GM18511 (cell line): ENCODE measurements around the gene MEGF11.

Source experiments
- ATAC-seq: cut with Tn5 transposase; IDR thresholded peaks from one replicate; pipeline ENCODE4 v1.9.1; 2021; ENCODE audit warnings: mild to moderate bottlenecking, moderate library complexity; ENCODE audit not compliant: unreplicated experiment

Gene MEGF11

DNA sequence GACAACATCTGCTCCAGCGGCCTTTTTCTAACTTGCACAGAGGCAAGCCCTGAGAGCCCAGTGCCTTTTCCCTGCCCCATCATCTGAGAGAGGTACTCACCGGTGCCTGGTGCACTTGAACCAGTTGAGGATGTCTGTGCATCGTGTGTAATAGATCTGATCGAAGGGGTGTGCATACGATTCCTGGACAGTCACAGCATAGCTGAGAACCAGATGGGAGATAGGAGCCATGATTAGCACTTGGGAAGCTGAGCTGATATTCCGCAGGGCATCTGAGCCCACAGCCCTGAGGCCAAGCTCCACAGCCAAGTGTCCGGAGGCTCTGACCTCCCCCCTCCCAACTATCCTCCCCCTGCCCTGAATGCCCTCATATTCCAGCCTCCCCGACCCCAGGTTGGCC lies 129.8 kb downstream of the MEGF11 start:
- no peak for ATAC-seq

DNA sequence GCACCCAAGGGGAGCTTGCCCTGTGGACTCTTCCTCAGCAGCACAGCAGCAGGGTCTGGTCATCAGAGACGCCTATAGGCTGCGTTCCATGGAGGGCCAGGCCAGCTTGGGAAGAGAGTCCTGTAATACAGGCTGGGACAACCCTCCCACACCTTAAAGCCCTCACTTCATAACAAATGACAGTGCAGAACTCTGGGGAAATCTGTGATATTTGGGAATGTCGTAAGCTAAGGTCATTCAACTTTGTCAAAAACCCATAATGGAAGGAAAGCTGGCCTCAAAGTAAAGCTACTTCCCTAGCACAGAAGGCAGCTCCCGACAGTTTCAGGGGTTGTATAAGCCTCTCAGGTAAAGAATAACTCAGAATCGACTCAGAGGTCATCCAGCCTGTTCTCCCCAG lies 133.1 kb downstream of the MEGF11 start:
- ATAC-seq, result no peak

DNA sequence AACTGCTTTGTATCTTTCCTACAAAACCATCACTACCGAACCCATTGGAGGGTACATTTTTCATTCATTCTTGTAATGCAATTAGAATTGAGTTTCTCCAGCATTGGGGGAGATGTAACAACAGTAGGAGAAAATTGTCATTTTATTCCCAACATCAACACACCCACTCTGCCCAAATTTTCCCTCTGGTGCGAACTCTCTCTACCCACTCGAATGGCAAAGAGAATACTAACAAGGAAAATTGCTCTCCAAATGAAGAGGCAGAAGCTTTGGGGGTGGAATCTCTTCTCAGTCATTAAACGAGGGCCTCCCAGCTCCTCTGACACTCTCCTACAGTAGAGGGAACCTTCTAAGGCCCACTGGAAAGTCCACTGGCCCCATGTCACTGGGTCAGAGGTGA lies 135.7 kb downstream of the MEGF11 start:
- no peak for ATAC-seq

DNA sequence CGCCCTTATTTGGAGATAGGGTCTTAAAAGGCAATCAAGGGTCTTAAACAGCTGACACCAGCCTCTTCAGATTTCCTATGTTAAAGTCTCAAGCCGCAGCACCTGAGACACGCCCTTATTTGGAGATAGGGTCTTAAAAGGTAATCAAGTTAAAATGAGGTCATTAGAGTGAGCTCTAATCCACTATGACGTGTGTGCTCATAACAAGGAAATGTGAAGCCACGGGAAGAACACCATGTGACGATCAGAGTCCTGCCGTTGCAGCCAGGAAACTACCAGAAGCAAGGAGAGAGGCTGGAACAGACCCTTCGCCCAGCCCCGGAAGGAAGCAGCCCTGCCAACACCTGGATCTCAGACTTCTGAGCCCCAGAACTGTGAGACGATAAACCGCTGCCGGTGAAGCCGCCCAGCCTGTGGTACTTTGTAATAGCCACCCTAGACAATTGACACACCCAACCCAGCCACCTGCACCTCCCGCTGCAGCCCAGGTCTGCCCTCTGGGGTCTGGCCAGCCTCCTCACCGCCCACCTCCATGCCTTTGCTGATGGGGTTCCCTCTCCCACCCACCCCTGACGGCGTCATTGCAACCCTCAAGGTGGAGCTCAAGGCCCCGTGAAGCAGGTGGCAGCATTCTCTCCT lies 137.9 kb downstream of the MEGF11 start:
- ATAC-seq, result no peak

DNA sequence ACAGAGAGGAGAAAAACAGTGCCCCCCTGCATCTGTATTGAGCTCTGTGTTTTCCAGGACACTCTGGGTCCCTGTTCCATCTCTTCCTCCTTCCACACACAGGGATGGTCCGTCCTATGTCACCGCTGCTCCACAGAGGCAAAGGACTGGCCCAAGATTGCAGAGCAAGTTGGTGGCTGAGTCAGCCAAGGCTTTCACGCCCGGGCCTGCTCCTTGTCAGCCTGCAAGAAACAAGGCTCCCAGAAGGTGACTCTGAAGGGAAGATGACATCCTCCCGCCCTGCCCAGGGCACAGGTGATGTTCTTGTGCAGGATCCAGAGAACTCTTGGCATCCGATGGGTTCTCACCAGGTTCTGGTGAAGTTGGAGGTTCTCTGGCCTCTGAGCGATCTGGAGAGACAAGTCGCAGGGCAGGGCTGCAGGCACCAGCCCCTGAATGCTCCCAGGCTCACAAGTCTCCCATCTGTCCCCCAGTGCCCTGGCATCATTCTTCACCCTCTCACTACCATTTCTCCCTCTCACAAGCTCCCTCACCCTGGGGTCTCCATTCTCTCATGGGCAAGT lies 138.6 kb downstream of the MEGF11 start:
- no peak for ATAC-seq

DNA sequence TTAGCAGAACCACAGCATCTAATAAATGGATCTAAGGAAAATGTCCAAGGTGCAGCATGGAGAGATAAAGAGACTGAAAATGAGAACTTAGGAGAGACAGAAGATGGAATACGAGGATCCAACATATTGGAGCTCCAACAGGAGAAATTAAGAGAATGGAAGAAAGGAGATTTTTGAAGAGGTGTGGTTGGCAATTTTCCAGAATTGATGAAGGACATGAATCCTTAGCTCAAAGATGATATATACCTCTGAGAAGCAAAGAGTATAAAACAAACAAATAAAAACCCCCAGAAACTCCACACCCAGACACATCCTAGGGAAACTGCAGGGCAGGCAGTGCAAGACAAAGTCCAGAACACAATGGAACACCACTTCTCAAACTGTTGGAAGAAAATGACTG lies 141.2 kb downstream of the MEGF11 start:
- ATAC-seq, result no peak

DNA sequence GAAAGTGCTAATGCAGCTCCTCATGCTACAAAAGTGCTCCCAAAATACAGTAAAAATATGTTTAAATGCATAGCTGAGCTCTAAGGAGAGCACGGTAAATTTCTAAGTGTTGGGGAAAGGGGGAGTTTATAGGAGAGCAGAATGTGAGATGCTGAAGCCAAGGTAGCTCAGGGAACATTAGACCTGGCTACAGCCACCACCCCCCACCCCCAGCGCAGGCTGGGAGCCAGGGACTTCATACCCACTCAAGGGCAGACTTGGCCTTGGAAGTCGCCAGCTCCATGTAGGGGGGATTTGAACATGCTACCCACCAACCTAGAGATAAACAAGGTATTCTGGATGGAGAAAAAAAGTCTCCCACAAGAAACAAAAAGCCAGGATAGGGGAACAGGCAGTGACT lies 142.2 kb downstream of the MEGF11 start:
- ATAC-seq, result no peak

DNA sequence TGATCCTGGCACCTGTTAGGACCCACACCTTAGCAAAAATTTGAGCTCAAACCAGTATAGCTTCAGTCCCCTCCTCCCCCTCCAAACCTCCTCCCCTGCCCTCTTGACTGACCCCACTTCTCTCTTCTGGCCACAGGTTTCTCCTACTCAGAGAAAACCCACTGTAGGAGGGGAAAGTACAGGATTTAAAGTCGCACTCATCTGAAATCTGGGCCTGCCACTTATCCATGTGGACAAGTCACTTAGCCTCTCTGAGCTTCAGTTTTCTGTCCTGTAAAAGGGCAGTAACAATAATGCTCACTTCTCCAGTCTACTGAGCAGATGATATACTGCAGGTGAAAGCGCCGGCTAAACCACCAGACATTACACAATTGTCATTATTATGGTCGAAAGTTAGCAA lies 142.7 kb downstream of the MEGF11 start:
- ATAC-seq, result no peak

DNA sequence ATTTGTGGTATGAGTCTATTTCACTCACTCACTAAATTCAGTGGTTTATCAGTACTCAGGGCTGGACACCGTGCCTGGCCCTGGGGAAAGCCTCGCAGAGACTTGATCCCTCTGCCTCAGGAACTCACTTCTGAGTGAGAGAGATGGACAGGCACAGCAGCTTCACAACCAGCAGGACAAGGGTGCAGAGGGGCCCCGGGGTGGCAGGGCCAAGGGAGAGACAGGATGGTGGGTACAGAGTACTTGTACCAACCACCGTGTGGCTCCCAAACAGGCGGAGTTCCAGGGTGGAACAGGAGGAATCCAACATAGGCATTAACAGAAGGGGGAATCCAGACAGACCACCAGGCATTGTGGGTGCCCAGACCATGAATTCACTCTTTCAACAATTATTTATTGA lies 143.7 kb downstream of the MEGF11 start:
- ATAC-seq, result no peak

DNA sequence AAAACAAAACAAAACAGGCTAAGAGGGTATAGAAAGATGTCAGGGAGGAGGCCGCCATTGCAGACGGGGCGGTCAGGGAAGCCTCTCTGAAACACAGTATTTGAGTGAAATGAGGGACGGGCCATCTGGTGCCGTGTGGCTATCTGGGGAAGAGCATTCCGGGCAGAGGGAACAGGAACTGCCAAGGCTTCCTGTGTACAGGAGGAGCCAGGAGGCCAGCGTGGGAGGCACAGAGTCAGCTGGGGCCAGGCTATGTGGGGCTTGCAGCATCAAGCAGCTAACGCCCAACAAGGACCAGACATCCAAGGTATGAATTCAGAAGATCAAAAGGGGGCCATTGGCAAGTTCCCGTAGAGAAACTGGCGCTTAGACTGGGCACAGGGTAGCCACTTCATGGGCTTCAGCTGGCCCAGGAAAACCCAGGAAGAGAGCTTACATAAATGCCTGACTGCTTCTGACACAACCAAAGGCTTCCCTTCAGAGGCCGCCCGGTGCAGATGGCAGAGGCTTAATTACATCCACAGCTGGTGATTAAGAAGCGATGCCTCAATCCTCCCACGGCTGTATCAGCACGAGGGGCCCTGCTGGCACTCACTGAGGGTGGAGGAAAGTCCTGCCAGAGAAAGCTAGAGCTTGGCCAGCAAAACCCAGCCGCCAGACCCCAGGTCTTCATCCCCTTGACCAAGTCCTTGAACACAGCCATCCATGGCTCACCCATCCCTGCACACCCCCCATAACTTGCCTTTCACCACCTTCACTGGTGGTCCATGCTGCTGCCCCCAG lies 144.9 kb downstream of the MEGF11 start:
- ATAC-seq, result no peak

DNA sequence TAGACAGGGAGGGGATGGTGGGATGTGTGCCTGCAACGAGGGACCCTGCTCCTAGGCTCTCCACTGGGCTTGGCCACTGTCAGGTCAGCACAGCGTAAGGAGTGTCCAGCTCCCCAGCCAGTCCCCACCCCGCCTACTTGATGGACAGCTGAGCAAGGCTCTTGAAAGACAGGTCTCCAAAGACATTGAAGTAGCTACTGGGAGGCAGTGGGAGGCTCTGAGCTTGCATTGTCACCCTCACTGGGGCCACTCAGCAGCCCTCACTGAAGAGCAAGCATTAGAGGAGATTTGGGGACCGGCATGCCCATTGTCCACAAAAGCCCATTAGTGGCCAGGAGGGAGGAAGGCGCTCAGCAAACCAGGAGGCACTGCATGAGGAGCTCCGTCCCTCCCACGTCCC lies 146.5 kb downstream of the MEGF11 start:
- no peak for ATAC-seq

DNA sequence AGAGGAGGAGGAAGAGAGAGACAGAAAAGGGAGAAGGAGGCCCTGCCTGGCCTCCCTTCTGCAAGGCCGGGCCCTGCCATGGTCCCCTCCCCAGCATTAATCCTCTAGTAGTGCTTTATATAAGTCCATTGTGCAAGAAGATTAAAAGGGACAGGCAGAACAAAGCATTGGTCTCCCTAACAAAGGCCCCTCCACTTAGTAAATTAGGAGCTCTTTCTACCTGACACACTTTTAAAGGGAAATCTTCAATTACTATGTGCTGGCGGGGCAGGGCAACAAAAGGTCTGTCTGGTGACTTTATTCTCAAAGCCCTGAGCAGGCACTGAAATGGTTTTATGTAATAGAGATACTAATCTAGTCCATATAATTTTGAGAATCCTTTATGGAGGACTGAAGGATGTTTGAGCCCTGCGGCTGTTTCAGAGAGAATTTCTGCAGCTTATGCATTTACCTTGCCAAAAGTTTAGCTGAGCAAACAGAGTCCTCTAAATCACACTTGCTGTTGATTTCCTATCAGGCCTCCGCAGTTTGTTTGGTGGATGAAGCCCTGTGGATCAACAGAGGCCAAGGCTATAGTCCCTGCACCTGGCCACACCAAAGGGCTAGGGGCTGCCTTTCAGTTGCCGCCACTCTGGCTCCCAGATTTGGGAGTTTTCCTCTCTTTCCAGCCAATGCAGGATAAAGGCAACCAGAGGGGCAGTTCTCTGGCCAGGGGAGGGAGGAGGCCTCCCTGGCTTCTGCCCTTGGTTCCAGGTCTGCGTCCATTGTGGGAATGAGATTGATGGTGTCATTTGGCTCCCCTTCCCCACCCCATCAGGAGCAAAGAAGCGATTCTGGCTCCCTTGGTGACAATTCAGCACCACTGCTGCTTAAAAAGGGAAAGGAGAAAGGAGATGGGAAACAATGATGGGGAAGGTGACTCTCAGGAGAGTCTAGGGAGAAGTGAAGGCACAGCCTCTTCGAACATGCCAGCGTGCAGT lies 148.0 kb downstream of the MEGF11 start:
- no peak for ATAC-seq

DNA sequence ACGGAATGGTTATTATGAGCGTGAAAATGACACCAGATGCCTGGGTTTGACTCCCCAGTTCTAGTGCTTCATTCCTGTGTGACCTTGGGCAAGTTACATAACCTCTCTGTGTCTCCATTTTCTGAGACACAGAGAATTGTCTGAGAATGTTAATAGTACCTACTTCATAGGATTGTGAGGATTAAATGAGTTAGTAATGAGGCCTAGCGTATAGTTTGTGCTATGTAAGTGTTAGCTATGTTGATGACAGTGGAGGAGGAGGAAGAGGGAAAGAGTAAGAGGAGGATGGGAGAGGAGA lies 150.3 kb downstream of the MEGF11 start:
- ATAC-seq, result no peak

DNA sequence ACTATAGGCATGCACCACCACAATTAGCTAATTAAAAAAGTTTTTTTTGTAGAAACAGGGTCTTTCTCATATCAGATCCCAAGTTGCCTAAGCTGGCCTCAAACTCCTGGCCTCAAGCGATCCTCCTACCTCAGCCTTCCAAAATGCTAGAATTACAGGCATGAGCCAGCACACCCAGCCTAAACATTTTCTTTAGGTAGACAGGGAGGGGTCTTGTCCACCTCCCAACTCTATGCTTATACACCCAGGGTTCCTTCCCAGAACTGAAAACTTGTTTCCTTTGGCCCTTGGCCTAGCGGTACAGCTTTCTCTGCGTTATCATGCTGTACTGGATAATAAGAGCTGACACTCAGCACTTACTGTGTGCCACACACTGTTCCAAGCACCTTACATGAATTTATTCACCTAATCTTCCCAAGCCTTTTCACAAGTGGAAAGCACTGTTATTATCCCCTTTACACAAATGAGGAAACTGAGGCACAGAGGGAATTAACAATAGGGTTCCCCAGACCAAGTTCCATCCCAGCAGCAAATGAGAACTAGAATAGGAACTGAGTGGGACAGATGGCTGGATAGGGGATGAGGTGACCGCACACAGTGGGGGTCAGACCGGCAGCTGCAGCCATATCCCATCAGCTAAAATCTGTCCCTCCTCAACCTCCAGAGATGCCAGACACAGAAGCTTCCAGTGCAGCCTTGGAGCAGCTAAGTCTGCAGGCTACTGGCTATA lies 150.8 kb downstream of the MEGF11 start:
- no peak for ATAC-seq

DNA sequence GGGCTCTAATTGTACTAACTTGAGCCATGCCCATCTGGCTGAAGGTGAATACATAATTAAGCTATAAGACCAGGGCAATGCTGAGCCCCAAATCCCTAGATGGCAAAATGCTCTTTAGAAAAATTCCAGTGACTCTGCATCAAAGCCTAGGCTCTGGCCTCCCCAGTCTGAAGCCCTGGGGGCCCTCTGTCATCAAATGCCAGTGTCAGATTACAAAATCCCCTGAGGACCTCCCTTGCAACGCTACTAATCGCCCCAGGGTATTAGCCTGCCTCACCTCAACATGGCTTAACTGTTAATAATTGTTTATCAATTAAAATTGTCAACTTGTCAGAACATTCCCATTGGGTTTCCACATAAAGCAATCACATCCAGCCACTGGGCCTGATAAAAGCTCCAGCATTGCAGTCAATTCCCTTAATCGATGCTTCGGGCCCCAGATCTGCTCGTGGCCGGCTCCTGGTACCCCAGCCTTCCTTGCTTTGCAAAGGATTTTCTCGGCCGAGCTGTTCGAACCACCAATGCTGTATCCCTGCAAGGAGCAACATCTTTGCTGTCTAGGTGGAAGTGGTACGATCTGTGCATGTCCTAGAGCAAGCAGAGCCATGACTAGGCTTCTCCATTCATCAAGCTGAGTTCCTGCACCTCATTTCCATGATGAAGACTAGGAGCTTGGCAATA lies 151.7 kb downstream of the MEGF11 start:
- ATAC-seq, result no peak

DNA sequence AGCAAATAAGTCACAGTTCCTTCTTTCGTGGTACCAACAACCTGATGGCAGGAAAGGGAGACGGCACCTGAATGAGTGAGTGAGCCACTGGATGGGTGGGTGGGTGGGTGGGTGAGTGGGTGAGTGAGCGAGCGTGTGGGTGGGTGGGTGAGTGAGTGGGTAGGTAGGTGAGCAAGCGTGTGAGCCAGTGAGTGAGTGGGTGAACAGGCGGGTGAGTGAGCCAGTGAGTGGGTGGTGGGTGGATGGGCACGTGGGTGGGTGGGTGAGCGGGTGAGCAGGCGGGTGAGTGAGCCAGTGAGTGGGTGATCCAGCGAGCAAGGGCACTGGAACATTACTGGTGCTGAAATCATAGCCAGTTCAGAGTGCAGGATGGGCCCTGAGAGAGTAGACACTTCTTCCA lies 152.8 kb downstream of the MEGF11 start:
- ATAC-seq, result no peak

DNA sequence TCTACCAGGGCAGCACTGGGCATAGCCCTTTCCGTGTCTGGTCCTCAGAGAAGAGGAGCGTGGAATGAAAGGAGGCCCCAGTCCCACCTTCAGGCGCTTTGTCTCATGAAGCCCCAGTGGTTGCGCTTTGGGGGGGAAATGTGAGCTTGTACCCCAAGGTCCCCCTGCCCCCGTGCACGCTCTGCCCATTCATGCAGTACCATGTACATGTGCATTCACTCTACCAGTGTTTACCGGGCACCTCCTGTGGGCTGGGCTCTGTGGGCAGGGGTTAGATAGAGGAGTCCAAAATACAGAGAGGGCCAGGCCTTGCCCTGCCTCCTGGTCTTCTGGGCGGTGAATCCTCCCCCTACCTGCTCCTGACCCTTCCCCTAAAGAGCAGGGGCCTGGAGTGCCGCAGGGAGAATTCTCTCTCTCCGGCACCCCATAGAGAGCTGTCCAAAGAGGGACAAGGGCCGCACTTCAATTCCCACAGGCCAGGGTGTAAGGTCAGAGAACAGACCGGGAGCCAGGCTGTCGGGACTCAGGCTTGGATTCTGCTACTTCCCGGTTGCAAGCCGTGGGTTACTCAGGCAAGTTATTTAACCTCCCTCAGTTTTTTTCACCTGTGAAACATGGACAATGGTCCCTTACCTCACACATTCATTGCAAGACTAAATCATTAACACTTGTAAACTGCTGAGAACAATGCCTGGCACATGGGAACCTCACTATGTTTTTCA lies 153.4 kb downstream of the MEGF11 start:
- no peak for ATAC-seq

DNA sequence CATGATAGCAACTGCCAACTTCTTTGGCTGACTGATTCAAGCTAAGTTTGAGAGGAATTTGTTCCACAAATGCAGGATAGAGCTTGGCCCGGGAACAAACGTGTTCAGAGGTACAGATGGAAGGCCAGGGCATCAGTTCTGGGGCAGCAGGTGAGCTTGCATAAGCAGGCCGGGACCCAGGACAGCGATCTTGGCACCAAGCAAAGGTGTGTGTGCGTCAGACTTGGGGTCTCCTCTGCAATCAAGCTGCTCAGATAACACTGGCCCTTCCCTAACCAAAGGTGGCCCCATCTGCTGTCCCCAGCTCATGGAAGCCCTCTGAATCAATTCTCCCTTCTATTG lies 155.6 kb downstream of the MEGF11 start:
- ATAC-seq, result no peak

DNA sequence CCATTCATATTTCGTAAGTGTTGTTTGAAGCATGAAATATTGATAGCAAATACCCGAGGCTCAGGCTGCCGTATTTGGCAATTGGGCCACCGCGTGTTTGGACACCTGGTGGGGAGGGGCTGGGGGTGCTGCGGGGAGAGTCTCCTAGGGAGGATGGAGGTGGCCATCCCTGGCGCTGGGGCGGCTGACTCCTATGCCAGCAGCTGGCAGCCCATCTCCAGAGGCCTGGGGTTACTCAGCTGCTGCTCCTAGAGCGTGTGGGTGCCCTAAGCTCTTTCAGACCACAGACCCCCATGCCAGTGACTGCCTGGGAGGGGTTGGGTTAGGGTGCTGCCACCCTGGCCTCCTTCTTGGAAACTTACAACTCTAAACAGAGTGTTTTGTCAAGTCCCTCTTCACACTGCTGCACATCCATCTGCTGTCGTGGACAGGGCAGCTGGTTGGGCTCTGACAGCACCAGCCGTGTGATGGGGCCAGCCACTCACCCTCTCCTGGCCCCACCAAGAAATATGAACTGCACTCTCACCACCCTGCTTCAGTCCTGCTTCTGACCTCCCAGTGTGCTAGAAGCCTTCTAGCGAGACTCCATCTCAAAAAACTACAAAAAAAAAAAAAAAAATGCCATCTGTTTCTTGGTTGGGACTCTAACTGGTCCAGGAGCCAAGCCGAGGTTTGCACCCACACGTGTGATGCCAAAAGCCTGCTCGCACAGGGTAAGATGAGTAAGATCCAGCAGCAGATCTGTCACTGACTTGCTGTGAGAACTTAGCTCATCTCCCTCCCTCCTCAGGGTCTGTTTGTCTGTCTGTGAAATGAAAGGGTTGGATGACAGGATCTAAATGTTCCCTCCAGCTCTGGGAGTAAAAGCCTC lies 156.2 kb downstream of the MEGF11 start:
- no peak for ATAC-seq
